NB4 (cell line): ENCODE measurements around the gene SOX12.

ENCODE experiments used
- DNase-seq: peaks from one replicate; pipeline ENCODE4 v3.0.0; 2010; ENCODE audit warnings: low read depth
- H3K4me3 ChIP-seq: one replicate; pipeline ENCODE4 v1.5.1; 2011; ENCODE audit warnings: mild to moderate bottlenecking, low read depth, low read length, moderate library complexity
- MYC ChIP-seq: IDR thresholded peaks from 2 replicates; pipeline ENCODE4 v1.6.1; 2011; ENCODE audit warnings: low read depth, low read length
- POLR2A ChIP-seq: IDR thresholded peaks from 2 replicates; pipeline ENCODE4 v1.6.1; 2011; ENCODE audit warnings: mild to moderate bottlenecking; ENCODE audit not compliant: insufficient read length; ENCODE audit errors: extremely low read depth
- TF ChIP-seq, protein P1 (sequence below): IDR thresholded peaks from one replicate; pipeline ENCODE4 v1.5.1; 2012; ENCODE audit warnings: low read depth, low read length
- TF ChIP-seq, protein P2 (sequence below): IDR thresholded peaks from 2 replicates; pipeline ENCODE4 v1.6.1; 2011; ENCODE audit warnings: low read depth, low read length

SOX12 gene

DNA sequence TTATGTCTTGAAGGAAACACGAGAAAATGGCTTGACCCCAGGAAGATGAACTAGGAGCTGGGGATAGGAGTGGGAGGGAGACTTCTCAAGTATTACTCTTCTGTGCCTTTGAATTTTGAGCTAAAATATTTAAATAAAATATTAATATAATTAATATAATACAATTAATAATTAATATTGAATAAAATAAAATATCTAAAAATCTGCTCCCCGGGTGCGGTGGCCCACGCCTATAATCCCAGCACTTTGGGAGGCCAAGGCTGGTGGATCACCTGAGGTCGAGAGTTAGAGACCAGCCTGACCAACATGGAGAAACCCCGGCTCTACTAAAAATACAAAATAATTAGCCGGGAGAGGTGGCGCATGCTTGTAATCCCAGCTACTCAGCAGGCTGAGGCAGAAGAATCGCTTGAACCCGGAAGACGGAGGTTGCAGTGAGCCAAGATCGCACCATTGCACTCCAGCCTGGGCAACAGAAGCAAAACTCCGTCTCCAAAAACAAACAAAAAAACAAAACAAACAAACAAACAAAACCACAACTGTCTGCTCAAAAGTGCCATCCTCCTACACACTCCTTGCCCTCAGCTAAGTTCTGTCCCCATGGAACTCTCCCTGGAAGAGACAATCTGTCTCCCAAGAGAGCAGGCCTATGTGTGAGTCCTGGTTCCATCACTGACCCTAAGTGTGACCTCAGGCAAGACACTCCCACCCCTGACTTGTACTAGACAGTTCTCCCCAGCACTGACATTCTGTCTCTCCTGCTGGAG is 41.5 kb downstream of the SOX12 start:
- H3K4me3 ChIP-seq = no peak overlapping the region
- TF ChIP-seq, protein P1, sequence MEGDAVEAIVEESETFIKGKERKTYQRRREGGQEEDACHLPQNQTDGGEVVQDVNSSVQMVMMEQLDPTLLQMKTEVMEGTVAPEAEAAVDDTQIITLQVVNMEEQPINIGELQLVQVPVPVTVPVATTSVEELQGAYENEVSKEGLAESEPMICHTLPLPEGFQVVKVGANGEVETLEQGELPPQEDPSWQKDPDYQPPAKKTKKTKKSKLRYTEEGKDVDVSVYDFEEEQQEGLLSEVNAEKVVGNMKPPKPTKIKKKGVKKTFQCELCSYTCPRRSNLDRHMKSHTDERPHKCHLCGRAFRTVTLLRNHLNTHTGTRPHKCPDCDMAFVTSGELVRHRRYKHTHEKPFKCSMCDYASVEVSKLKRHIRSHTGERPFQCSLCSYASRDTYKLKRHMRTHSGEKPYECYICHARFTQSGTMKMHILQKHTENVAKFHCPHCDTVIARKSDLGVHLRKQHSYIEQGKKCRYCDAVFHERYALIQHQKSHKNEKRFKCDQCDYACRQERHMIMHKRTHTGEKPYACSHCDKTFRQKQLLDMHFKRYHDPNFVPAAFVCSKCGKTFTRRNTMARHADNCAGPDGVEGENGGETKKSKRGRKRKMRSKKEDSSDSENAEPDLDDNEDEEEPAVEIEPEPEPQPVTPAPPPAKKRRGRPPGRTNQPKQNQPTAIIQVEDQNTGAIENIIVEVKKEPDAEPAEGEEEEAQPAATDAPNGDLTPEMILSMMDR = no peak
- TF ChIP-seq MYC (no peak), POLR2A (no peak)
- TF ChIP-seq, protein P2, sequence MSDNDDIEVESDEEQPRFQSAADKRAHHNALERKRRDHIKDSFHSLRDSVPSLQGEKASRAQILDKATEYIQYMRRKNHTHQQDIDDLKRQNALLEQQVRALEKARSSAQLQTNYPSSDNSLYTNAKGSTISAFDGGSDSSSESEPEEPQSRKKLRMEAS = no peak
- DNase-seq = no peak

DNA sequence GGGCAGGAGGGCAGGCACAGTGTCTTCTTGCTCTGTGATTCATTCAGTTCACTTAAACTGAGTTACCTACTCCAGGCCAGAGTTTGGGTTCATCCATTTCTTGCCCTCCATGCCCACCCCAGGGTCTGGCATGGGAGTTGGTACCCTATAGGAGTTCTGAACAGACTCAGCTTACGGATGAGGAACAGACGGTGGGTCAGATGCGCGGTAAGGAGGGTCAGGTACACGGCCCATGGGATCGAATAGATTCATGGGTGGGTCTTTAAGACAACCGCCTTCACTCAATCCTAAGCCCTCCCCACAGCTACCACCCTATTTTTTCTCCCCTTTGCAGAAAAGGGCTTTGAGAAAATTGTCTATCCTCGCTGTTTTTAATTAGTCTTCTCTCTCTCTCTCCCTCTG is 42.1 kb downstream of the SOX12 start:
- no peak for DNase-seq
- TF ChIP-seq MYC = no peak
- TF ChIP-seq, protein P2 = no peak
- no peak for TF ChIP-seq POLR2A
- TF ChIP-seq, protein P1 = no peak

DNA sequence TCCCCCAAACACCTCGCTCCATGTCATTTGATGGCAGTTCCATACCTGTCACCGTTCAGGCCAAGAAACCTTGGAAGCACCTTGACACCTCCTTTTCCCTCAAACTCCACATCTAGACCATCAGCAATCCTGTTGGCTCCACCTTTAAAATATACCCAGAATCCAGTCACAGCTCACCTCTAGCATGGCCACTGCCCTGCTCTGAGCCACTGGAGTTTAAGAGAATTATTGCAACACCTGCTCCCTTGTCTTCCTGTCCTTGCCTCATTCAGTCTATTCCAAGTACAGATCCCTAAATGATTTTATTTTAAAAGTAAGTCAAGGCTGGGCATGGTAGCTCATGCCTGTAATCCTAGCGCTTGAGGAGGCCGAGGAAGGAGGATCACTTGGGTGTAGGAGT is 43.6 kb downstream of the SOX12 start:
- TF ChIP-seq, protein P2 = no peak
- TF ChIP-seq MYC (no peak), POLR2A (no peak)
- TF ChIP-seq, protein P1 = no peak
- DNase-seq = no peak
- H3K4me3 ChIP-seq = no peak overlapping the region

More for the DNA sequence above, 42.1 kb downstream of the SOX12 start:
- no peak overlapping the region for H3K4me3 ChIP-seq

DNA sequence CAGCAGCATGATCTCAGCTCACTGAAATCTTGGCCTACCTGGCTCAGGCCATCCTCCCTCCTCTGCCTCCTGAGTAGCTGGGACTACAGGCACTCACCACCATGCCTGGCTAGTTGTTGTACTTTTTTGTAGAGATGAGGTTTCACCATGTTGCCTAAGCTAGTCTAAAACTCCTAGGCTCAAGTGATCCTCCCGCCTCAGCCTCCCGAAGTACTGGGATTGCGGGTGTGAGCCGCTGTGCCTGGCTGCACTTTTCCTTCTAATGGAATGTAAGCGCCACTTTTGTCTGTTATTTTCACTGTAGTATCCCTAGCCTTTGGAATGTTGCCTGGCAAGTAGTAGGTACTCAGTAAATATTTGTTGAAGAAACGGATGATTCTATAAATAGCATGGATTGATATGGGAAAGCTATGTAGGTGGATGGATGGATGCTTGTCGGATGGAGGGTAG is 44.8 kb downstream of the SOX12 start:
- DNase-seq = no peak
- H3K4me3 ChIP-seq = no peak overlapping the region
- TF ChIP-seq POLR2A (no peak), MYC (no peak)
- TF ChIP-seq, protein P1 = no peak
- TF ChIP-seq, protein P2 = no peak

DNA sequence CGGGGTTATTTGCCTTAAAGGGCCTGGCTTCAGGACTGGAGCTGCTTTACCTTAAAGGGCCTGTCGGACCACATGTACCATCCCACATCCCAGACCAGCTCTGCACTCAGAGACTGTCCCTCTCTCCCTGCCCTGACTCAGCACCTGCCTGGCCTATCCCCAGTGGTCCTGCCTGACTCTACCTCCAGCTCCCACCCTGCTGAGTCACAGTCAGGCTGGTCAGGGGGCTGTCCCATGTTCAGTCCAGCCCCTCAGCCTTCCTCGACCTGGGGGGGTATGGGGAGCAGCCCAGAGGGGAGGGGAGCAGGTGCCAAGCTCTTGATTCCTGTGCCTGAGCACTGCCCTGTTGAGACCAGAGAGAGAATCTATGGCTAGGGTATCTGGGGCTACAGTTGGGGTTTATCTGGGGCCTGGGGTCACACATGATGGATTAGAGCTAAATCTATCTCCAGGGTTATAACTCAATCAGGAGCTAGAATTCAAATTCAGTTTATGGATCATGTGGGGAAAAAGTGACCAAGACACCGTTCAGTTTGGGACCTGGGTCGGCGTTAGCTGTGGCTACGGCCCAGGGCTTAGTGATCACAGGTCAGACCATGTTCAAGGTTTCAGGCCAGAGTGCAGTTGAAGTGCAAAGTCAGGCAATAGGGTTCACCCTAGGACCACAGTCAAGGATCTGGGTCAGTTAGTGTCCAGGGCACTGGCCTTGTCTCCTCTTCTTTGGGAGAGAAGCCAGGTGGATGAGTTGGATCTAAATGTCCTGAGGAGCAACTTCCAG is 45.8 kb downstream of the SOX12 start:
- H3K4me3 ChIP-seq = no peak overlapping the region
- peak; percentile 36 for DNase-seq
- TF ChIP-seq POLR2A (no peak), MYC (no peak)
- TF ChIP-seq, protein P2 = no peak
- TF ChIP-seq, protein P1 = no peak
